HUDEP-2 (cell line): ENCODE results near the gene ERBB4.
"Not testable (repeated sequence)": the region's sequence is repeated elsewhere in the genome, so short reads cannot be mapped to it uniquely, and the experiment has no call there.

Experiments
- DNase-seq, 76 experiments: peaks; one replicate each; lab custom pipeline; 2025; ENCODE audit not compliant: unreplicated experiment in 76 of 76; lab: John Stamatoyannopoulos, UW

The ERBB4 gene

DNA sequence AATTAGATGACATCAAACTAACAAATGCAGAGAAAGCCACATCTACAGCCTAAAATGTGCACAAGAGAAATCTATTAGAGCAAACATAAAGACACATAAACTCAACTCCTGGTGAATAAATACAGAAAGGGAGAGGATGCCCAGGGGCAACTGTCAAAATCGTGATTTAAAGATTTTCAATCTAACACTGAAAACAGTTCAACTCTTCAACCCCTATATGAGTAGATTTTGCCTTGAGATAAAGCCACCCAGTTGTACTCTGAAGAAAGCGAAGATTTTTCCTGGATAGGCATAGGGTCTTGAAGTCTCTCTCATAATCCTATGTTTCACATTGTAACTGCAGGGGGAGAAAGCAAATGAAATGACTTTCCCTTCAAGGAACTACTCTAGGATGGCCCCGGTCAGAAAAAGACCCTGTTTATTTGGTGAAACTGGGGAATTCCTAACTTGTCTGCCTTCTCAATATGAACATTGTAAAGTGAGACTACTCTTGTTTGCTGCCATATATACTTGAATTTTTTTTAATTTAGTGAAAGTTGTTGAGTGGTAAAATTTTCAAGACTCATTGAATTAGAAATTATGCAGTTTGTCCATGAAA is 226.7 kb downstream of the ERBB4 start:
- no peak for DNase-seq

DNA sequence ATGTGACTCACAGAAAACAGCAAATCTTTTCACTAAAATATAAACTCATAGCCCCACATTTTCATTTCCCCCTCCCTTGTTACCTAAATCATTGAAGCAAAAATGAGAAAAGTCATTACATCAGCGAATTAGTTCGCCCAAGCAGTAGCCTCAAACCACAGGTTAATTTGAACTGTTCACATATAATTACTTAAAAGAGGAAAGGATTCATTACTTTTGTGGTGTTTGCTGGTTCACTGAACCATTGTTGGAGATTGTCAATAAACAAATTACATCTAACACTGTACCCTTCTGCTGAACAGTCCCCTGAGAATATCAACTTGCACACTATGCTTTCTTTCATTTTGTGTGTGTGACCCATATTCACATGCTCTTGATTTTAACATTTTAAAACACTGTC is 238.7 kb downstream of the ERBB4 start:
- DNase-seq = no peak

DNA sequence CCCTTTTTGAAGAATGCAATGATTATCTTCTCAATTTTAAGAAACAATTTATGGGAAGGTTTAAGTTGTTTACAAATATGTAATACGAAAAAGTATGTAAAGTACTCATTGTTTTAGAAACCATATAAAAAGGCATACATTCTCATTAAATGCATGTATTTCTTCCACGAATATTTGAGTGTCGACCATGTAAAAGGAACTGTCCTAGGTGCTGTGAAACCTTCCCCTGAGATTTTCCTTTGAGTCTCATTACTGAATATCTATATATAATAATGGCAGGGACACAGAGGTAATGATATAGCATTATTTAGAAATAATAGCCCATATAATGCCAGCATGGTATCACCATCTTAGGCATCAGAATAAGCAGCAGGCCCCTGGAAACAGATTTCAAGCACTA is 239.3 kb downstream of the ERBB4 start:
- DNase-seq = no peak

DNA sequence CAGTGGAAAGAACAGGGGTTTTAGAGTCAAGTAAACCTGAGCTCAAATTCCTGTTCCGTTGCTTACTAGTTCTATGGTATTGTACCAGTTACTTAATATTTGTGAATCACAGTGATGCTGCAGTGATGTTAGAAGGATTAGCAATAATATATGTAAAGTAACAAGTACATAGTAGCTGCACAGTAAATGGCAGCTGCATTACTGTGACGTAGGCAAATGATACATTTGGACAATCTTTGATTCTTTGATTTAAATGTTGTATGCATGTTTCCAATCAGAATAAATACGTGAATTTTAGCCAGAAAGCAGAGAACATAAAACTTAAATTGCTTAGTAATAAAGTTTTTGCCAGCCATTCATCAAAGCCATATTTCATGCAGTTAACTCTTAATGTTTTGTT is 243.0 kb downstream of the ERBB4 start:
- DNase-seq = no peak

DNA sequence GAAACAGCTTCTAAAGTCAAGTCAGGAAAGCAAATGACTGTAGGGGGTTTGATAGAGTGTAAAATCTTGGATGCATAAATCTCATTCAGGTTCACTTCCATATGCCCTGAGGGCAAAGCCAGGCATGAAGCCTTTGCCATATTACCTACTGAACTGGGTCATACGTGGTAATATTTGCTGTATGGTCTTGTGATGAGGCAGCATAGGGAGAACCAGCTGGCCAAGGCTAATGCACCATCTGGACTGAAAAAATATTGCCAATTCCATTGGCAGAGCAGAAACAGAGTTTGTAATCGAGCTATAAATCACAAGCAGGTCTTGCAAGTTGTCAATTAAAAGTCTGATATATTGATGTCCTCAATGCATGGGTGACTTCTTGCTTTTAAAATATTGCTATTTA is 243.8 kb downstream of the ERBB4 start:
- DNase-seq = no peak

DNA sequence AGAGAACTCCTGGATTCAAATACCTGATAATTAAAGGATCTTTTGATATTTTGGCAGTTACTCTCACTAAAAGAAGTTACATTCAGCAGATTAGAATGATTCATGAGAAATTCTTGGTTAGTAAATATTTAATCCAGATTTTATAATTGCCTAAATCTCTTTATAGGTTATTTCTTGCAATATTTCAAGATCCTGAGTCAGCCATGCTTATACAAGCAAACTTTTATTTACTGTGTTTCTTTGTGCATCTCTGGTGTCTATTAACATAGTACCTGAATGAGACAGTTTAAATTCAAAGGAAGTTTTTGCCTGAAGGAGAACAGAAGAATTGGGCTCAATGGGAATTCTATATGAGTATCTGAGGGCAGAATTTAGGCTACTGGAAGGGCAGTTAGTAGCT is 249.3 kb downstream of the ERBB4 start:
- no peak for DNase-seq

DNA sequence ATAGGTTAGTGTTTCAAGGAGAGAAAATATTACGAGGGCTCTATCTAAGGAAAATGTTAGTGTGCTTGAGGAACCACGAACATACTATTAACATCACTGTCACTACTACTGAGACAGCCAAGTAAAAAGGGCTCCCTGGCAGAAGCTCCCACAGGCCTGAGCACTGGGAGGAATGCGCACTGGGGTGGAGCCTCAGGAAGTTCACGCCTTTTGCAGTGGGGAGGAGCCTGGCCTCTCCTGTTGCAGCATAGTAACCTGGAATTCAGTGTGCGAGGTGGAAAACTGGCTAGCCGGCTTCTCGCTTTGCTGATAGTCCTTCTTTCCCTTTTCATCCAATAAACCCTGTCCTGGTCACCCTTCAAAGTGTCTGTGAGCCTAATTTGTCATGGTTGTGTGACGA is 250.3 kb downstream of the ERBB4 start:
- no peak for DNase-seq

DNA sequence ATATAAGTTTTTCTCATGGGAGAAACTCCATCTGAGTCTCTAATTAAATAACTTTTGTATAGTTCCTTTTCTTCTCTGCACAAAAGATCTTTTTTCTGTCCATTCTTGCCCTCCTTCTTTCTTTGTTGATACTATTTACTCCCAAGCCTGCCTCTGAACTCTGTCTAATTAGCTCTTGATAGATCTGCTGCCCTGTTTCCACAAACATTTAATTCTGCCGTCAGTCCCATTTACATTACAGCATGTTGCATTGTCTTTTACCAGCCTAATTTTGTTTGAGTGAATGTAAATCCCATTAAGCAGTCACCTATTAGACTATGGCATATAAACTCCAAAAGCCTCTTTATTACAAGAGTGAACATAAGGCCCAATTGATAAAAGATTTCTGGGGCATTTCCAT is 254.4 kb downstream of the ERBB4 start:
- no peak for DNase-seq

DNA sequence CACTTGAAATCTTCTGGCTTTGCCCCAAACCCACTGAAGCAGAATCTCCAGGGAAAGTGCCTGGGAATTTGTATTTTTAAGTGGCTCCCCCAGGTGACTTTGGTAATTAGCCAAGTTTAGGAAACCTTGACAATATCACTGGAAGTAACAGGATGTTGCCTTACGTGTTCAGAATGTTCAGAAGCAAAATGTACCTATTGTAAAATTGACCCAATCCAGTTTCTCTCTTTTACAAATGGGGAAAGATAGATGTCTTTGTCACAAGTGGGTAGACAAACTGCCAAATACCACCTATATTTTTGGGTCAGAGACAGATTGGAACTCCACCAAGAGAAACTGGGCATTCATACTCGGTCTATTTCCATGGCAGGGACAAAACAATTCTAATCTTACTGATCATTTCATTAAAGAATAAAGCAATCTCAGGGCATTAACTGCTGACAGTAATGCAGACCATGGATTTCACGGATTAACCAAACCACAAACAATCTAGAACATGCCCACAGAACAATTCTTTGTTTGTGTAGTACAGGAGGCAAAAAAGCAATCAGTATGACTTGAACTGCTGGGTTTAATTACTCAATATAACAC is 255.8 kb downstream of the ERBB4 start:
- DNase-seq = no peak

DNA sequence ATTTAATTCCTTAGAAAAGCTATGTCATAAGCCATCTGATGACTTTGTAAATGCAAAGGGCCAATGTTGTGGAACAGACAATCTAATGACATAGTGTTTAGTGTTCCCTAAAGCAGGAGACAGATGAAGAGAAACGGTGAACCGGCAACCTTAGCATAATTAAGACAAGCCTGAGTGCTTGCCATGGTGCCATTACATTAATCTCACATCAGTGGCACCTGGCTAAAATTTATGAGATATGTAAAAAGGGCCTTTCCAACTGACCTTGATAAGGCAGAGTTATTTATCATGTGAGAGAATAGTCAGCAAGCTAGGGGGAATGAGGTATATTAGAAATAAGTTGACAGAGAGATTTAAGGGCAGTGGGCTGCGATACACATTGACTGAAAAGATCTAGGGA is 261.8 kb downstream of the ERBB4 start:
- no peak for DNase-seq

DNA sequence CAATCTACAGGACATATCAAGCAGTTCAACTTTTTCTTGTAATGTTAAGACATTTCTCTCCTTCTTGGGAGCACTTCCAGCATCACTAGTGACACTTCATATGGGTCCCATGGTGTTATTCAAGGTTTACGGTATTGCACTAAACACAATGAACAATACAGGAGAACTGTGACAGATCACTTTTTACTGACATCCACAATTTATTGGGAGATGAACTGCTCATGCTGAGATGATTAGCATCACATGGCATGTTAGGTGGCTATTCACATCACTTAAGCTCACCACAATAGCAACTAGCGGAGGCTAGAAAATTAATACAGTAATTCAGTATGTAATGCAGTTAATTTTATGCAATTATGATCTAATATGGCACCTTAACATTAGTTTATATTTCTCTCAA is 264.4 kb downstream of the ERBB4 start:
- DNase-seq = no peak

DNA sequence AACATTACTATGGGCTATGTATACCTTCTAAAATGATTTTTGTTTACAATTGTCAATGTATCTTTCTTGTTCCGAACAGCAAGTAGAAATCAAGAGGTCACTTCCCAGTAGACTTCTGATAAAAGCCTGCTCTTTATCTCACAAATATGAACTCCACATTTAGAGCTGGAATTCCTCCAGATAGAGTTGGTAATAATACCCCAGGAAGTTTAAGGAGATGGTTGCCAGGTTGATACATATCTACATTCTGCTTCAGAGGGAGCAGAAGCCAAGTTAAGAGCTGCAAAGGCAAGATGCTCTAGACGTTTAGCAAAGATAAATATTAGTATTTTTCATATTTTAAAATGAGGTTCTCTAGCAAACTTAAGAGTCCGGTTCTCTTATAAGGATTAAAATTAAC is 267.0 kb downstream of the ERBB4 start:
- DNase-seq = peak in 5 of 76 experiments; percentile 7 to 59 (median 16)

DNA sequence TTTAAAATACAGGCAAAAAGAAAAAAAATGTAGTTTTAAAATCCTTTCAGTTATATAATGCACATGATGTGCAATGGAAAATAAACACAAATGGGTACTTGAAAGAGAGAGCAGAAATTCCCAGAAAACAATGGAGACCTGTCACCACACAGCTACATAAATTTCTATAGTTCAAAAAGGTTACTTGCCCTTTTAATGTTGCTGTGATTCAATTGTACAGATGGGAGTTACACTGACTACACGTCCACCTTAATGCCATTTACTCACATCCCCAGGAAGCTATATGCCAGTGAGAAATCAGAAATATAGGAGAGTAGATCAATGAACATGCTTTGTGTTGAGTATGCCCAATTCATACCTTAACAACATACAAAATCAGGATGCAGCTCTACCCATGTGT is 269.6 kb downstream of the ERBB4 start:
- DNase-seq = no peak

DNA sequence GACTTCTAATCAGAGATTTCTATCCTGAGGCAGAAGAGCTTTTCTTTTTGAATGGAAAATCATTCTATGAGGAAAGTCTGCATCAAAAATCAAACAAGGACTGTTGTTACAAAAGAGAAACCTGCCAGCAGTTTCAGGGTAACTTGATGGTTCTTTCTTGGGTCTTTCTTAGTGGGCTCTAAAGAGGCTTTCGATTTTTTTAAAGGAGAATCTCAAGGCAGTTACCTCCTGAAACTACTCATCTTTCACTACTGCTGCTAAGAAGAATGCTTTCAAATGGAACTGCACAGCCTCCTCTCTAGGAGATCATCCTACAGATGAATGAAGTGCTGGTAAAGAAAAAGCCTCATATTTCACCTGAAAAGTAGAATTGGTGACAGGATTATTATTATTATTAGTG is 272.3 kb downstream of the ERBB4 start:
- DNase-seq = no peak

DNA sequence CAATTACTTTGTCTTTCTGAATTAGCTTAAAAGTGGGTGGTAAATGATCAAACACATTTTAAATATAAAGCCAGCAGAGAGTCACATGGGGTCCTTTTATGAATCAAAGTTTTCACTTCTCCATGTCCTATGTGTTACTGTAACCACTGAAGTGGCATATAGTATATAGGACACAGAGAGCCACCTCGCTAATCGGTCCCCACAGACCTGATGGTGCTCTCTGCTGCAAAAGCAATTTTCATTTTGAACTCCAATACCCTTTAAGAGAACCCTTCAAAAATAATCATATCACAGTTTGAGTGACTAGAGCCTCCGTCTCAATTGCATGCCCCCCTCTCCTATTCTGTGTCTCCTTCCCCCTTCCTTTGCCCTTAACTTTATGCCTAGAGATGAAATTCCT is 272.8 kb downstream of the ERBB4 start:
- no peak for DNase-seq

DNA sequence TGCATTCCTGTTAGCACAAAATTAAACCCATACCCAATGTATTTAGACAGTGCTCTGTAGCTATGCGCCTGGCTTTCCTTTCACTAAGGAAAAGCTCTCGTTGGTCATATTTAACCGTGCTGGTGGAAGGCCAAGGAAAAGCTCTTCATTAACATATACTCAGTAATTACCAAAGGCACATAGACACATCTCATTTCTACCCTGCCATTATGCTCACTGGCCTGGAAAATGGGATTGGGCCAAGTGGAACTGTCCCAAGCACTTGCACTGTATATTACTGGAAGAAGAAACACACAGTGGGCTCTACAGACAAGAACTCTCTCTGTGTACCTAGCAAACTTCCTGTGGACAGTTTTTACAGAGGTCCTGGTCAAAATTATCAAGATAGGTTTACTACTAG is 274.4 kb downstream of the ERBB4 start:
- no peak for DNase-seq

DNA sequence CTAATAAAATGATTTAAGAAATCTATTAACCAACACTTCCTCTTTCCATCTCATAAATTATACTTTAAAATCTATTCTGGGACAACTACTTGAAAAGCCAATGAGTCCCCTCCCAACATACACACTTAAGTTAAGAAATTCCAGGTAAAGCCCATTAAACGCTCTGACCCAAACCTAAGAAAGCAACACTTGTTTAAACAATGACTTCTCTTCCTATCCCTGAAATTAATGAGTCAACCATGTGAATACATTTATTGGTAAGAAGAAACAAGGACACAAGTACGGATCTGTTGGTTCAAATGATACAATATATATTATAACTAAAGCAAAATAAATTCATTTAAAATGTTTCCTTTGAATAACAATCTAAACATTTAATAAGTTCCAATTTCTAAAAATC is 279.4 kb downstream of the ERBB4 start:
- DNase-seq = no peak

DNA sequence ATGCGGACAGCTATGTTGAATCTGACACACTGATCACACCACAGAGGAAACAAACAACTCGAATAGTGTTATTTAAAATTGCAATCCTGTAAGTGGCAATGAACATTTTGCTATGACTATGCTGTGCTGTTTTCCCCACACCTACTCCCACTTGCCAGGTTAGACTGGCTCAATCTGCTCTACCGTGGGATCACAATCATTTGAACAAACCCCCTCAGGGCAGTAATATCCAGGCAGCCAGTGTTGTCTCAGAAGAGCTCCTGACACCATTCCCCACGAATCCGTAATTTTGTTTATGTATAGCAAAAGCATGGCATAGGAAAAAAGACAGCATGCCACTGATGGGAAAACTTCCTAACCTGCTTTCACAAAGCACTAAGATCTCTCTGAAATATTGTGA is 284.3 kb downstream of the ERBB4 start:
- no peak for DNase-seq

DNA sequence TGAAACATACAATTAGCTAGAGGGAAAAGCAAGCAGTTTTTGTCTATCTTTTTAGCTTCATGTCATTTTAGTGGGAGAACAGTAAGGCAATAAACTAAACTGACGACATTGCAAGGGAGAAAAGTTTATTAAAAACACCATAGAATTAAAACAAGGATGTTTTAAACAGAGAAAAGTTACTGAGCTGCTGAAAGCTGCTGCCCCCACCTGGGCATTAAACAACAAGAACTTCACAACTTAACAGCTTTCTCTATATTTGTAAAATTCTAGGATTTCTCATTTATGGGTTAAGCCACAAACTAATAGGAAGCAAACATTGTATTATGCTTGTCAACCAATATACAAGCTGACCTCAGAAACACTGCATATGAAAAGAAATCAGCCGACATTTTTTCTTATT is 289.2 kb downstream of the ERBB4 start:
- no peak for DNase-seq

DNA sequence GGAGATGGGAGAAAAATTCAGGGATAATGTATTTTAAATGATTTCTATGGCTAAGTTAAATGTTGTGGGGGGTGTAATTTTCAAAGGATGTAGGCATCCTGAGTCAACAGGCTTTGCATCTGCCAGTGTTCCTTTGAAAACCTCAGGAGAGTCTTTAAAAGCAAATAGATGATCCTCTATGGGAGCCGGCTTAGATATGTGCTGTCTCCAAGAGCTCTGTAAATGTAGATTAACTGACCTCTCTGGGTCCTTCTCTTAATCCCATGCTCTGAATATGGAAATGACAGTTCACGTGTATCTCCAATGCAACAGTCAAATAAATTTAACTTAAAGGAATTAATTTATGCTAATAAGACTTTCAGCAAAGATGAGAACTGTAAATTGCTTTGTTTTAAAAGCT is 292.7 kb downstream of the ERBB4 start:
- DNase-seq = no peak

DNA sequence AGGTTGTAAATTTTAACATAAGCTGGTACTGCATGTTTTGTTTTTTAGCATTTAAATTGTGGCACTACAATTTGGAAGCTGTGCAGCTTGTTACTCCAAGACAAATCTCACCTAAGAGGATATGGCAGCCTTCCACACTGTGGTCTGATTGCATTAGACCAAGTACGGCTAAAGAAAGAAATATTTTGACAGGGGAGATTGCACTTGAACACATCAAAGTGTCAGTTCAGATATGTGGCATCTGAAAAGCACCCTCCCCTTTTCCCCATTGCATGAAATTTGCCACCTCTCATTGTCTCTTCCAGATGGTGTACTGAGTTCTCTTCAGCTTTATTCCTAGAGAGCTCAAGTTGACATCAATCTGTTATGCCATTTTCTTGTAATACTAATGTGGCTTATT is 295.9 kb downstream of the ERBB4 start:
- DNase-seq = no peak

DNA sequence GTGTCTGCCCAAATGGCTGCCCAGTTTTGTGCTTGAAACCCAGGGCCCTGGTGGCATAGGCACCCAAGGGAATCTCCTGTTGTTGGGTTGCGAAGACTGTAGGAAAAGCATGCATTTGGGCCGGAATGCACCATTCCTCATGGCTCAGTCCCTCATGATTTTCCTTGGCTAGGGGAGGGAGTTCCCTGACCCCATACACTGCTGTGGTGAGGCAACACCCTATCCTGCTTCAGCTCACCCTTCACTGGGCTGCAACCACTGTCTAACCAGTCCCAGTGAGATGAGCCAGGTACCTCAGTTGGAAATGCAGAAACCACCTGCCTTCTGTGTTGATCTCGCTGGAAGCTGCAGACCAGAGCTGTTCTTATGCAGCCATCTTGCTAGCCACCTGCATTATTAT is 300.4 kb downstream of the ERBB4 start:
- DNase-seq = not testable (repeated sequence)
